Ectodermal cell (in vitro differentiated cells): ENCODE results near the gene LRP3. TPM values are rescaled to one million over a fixed set of nuclear protein-coding genes. Genes with fewer than 3 reads are reported as not detected.
"Not testable (repeated sequence)": the region's sequence is repeated elsewhere in the genome, so short reads cannot be mapped to it uniquely, and the experiment has no call there.

ENCODE experiments used
- H3K27ac ChIP-seq: 2 replicates; pipeline ENCODE4 v1.7.0; 2013; ENCODE audit warnings: mild to moderate bottlenecking, low read depth, low read length; ENCODE audit not compliant: insufficient read depth, poor library complexity, severe bottlenecking
- H3K27me3 ChIP-seq: 2 replicates; pipeline ENCODE4 v1.7.0; 2013; ENCODE audit warnings: mild to moderate bottlenecking, low read length; ENCODE audit not compliant: insufficient read depth, control insufficient read depth, poor library complexity, severe bottlenecking
- H3K36me3 ChIP-seq: one replicate; pipeline ENCODE4 v1.7.0; 2013; ENCODE audit warnings: low read length; ENCODE audit not compliant: control insufficient read depth, insufficient read depth
- H3K4me1 ChIP-seq: one replicate; pipeline ENCODE4 v1.7.0; 2013; ENCODE audit warnings: low read length; ENCODE audit not compliant: control insufficient read depth, insufficient read depth
- H3K4me3 ChIP-seq: 2 replicates; pipeline ENCODE4 v1.7.0; 2013; ENCODE audit warnings: low read depth, low read length, control low read depth; ENCODE audit not compliant: insufficient read depth
- H3K9me3 ChIP-seq: 2 replicates; pipeline ENCODE4 v1.7.0; 2013; ENCODE audit warnings: mild to moderate bottlenecking, low read length, moderate library complexity; ENCODE audit not compliant: control insufficient read depth
- WGBS, 2 experiments: methylation state at CpG; one replicate each; pipeline ENCODE4 v1.1.7; 2013; ENCODE audit warnings: missing lambda C conversion rate in 2 of 2; 5-methylcytosine and 5-hydroxymethylcytosine counted together
- polyA plus RNA-seq, 4 experiments: library from polyadenylated mRNA; stranded (reverse); fragments of 50-300 nt; gene quantifications; one replicate each; pipeline ENCODE4 v1.2.3, GENCODE V29; 2013

The LRP3 gene, protein sequence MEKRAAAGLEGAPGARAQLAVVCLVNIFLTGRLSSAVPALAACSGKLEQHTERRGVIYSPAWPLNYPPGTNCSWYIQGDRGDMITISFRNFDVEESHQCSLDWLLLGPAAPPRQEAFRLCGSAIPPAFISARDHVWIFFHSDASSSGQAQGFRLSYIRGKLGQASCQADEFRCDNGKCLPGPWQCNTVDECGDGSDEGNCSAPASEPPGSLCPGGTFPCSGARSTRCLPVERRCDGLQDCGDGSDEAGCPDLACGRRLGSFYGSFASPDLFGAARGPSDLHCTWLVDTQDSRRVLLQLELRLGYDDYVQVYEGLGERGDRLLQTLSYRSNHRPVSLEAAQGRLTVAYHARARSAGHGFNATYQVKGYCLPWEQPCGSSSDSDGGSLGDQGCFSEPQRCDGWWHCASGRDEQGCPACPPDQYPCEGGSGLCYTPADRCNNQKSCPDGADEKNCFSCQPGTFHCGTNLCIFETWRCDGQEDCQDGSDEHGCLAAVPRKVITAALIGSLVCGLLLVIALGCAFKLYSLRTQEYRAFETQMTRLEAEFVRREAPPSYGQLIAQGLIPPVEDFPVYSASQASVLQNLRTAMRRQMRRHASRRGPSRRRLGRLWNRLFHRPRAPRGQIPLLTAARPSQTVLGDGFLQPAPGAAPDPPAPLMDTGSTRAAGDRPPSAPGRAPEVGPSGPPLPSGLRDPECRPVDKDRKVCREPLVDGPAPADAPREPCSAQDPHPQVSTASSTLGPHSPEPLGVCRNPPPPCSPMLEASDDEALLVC
- 36.3 TPM for polyA plus RNA-seq (2013, experiment 1 of 4)
- 28.0 TPM for polyA plus RNA-seq (2013, experiment 2 of 4)
- polyA plus RNA-seq (2013, experiment 3 of 4), result 25.7 TPM
- 20.7 TPM for polyA plus RNA-seq (2013, experiment 4 of 4)

DNA sequence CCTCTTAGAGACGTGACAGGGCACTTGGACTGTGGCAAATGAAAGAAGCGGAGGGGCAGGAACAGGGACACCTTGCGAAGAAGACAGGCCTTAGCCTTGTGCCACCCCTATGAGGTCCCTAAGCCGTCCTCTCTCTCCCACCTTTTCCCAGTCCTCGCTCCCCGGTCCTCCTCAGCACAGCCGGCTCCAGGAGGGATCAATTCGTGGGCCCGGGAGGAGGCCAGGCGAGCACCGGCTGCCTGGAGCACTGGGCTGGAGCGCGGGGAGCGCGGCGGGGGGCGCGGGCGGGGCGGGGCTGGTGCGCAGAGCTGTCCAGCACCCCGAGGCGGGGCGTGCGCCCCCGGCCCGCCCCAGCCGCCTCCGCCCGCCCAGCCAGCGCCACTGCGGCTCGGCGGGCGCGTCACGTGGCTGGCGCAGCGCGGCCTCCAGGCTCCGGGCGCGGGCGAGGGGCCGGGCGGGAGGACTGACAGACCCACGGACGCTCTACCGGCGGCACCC, at the start of gene LRP3:
LRP3 (plus strand) TSS at position 466 of the 498 bp plus-strand sequence. CDS start 456 bp downstream, outside the sequence.
- H3K27ac ChIP-seq, result no peak within 1 kb of the TSS
- peak within 1 kb of the TSS; percentile 62 for H3K4me3 ChIP-seq
- H3K27me3 ChIP-seq, result peaks cover 25% of the 10 kb centered on the region
- no peaks in the 10 kb centered on the region for H3K4me1 ChIP-seq
- no peaks in the 10 kb centered on the region for H3K9me3 ChIP-seq
- 5% methylated on average over 50 of the region's 50 CpGs for WGBS, 2 experiments
- H3K36me3 ChIP-seq, result peaks cover 2% of the 10 kb centered on the region

DNA sequence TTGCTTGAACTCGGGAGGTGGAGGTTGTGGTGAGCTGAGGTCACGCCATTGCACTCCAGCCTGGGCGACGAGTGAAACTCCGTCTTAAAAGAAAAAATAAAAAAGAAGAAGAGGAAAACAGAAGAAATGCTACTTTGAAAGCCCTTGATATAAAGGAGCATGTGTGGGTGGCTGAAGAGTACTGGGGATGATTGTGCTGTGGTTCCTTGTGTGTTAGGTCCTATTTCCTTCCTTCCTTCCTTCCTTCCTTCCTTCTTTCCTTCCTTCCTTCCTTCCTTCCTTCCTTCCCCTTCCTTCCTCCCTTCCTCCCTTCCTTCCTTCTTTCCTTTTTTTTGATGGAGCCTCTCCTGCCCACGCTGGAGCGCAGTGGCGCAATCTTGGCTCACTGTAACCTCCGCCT, 47.9 kb upstream of the LRP3 start:
- no peaks in the 10 kb centered on the region for H3K36me3 ChIP-seq
- no peaks in the 10 kb centered on the region for H3K9me3 ChIP-seq
- no peaks in the 10 kb centered on the region for H3K4me1 ChIP-seq
- 90 to 96% methylated on average over 9 of the region's 9 CpGs for WGBS, 2 experiments
- H3K27ac ChIP-seq, result no peak overlapping the region
- no peak overlapping the region for H3K4me3 ChIP-seq
- no peaks in the 10 kb centered on the region for H3K27me3 ChIP-seq

DNA sequence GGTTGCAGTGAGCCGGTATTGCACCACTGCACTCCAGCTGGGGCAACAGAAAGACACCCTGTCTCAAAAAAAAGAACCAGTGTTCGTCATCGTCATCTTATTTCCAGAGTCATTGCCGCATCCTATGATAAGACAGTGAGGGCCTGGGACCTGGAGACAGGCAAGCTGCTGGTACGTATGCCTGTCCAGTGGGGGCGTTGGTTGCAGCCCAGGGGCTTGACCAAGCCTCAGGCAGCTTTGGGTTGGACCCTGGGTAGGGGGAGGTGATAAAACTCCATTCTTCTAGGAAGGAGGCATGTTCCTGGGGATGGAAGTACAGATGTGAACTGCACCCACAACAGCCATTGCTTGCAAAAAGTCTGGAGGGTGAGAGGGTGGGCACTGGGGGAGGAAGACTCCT, 46.6 kb upstream of the LRP3 start:
- no peaks in the 10 kb centered on the region for H3K36me3 ChIP-seq
- WGBS, 2 experiments, result 89 to 91% methylated on average over 6 of the region's 6 CpGs

DNA sequence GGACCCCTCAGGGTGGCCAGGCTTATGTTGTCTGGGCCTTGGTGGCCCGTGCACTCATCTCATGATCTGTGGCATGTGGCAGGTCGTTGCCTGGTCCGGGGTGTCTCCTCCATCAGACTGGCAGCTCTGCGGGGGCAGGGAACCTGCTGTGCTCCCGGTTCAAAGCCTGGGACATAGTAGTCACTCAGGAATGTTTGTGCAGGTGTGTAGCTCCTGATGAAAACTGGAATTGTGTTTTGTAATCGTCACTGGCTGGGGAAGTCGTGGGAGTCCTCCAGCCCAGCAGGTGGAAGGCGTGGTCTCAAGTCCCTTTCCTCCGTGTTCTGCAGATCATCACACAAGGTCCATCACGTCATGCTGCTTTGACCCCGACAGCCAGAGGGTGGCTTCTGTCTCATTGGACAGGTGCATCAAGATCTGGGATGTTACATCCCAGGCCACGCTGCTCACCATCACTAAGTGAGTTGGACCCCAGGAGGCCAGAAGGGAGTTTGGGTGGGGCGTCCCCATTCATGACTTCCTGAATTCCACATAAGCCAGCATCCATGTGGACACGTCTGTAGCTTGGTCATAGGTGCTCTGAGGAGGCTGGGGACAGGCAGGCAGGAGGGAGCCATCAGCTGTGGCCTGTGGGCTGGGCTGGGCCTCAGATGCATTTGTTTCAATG, 43.1 kb upstream of the LRP3 start:
- H3K27ac ChIP-seq, result no peak overlapping the region
- 86 to 88% methylated on average over 14 of the region's 14 CpGs for WGBS, 2 experiments
- H3K9me3 ChIP-seq, result no peaks in the 10 kb centered on the region
- no peak overlapping the region for H3K4me3 ChIP-seq
- no peaks in the 10 kb centered on the region for H3K4me1 ChIP-seq
- H3K36me3 ChIP-seq, result no peaks in the 10 kb centered on the region
- no peaks in the 10 kb centered on the region for H3K27me3 ChIP-seq

More for the DNA sequence above, 46.6 kb upstream of the LRP3 start:
- H3K27ac ChIP-seq, result no peak overlapping the region
- no peaks in the 10 kb centered on the region for H3K9me3 ChIP-seq
- no peak overlapping the region for H3K4me3 ChIP-seq
- H3K4me1 ChIP-seq, result no peaks in the 10 kb centered on the region
- no peaks in the 10 kb centered on the region for H3K27me3 ChIP-seq

DNA sequence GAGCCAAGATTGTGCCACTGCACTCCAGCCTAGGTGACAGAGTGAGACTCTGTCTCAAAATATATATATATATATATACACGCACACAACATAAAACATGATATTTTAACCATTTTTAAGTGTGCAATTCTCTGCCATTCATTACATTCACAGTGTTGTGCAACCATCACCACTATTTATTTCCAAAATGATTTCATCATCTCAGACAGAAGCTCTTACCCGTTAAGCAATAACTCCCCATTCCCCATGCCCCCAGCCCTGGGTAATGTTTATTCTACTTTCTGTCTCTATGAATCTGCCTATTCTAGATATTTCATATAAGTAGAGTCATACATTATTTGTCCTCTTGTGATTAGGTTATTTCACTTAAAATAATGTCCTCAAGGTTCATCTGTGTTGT, 42.0 kb upstream of the LRP3 start:
- Histone ChIP-seq H3K4me1 (no peaks in the 10 kb centered on the region), H3K27me3 (no peaks in the 10 kb centered on the region), H3K27ac (no peak overlapping the region), H3K4me3 (no peak overlapping the region), H3K9me3 (no peaks in the 10 kb centered on the region), H3K36me3 (no peaks in the 10 kb centered on the region)
- WGBS, 2 experiments, result 90 to 97% methylated on average over 2 of the region's 2 CpGs

DNA sequence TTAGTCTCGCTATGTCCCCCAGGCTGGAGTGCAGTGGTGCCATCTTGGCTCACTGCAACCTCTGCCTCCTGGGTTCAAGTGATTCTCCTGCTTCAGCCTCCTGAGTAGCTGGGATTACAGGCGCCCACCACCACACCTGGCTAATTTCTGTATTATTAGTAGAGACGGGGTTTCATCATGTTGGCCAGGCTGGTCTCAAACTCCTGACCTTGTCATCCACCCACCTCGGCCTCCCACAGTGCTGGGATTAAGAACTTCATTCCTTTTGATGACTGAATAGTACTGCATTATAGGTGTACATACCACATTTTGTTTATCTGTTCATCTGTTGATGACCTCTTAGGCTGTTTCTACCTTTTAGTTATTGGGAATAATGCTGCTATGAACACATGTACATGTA, 41.5 kb upstream of the LRP3 start:
- 92 to 95% methylated on average over 4 of the region's 4 CpGs for WGBS, 2 experiments

DNA sequence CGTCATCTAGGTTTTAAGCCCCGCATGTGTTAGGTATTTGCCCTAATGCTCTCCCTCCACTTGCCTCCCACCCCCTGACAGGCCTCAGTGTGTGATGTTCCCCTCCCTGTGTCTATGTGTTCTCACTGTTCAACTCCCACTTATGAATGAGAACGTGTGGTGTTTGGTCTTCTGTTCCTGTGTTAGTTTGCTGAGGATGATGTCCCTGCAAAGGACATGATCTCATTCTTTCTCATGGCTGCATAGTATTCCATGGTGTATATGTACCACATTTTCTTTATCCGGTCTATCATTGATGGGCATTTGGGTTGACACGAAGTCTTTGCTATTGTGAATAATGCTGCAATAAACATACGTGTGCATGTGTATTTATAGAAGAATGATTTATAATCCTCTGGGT, 39.8 kb upstream of the LRP3 start:
- 89 to 90% methylated on average over 6 of the region's 6 CpGs for WGBS, 2 experiments
- H3K27me3 ChIP-seq, H3K9me3 ChIP-seq, H3K36me3 ChIP-seq, H3K27ac ChIP-seq, H3K4me1 ChIP-seq, H3K4me3 ChIP-seq: not testable (repeated sequence)

More for the DNA sequence above, 41.5 kb upstream of the LRP3 start:
- H3K4me1 ChIP-seq, H3K9me3 ChIP-seq, H3K27me3 ChIP-seq, H3K27ac ChIP-seq, H3K4me3 ChIP-seq, H3K36me3 ChIP-seq: not testable (repeated sequence)

DNA sequence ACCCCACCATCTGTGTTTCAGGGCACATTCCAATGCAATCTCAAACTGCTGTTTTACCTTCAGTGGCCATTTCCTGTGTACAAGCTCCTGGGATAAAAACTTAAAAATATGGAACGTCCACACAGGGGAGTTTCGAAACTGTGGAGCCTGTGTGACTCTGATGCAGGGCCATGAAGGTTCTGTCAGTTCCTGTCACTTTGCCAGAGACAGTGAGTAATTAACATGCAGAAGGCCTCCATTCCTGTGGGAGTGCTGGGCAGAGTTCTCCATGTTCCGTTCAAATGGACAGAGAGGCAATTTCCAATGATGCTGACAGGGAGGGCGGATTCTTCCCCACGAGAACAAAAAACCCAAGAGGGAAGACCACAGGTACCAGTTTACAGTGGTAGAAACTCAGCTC, 37.8 kb upstream of the LRP3 start:
- WGBS, 2 experiments, result 93 to 94% methylated on average over 5 of the region's 5 CpGs
- no peaks in the 10 kb centered on the region for H3K27me3 ChIP-seq
- no peaks in the 10 kb centered on the region for H3K9me3 ChIP-seq
- H3K36me3 ChIP-seq, result no peaks in the 10 kb centered on the region
- H3K27ac ChIP-seq, result no peak overlapping the region
- no peak overlapping the region for H3K4me3 ChIP-seq
- no peaks in the 10 kb centered on the region for H3K4me1 ChIP-seq

DNA sequence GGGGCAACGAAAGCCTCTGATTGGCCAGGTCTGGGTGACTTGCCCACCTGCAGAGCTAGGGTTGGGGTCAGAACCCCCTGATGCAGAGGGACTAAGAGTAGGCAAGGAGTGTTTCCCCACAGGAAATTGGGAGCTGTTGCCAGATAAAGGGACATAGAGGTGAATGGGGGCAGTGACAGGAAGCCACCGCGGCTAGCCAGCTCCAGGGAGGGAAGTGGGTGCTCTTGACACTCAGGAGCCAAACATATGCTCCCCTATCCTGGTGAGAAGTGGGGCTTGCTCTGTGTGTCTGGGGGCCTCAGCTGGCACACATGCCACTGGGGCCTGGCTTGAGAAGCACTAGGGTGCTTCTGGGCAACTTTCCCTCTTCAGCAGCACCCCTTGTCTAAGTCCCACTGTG, 36.2 kb upstream of the LRP3 start:
- no peak overlapping the region for H3K27ac ChIP-seq
- no peaks in the 10 kb centered on the region for H3K9me3 ChIP-seq
- no peaks in the 10 kb centered on the region for H3K27me3 ChIP-seq
- no peaks in the 10 kb centered on the region for H3K36me3 ChIP-seq
- 90 to 91% methylated on average over 3 of the region's 3 CpGs for WGBS, 2 experiments
- no peaks in the 10 kb centered on the region for H3K4me1 ChIP-seq
- H3K4me3 ChIP-seq, result no peak overlapping the region

DNA sequence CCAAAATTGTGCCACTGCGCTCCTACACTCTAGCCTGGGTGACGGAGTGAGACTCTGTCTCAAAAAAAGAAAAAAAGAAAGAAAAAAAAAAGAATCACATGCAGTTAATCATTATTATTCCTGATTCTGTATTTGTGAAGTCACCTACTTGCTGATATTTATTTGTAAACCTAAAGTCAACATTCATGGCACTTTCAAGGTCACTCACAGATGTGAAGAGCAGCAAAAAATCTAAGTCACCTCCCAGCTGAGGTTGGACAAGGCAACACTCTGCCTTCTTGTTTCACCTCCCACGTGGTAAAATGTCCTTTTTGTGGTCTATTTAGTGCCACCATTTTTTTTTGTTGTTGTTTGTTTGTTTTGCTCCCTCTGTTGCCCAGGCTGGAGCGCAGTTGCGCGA, 35.8 kb upstream of the LRP3 start:
- Histone ChIP-seq H3K4me1 (no peaks in the 10 kb centered on the region), H3K27ac (no peak overlapping the region), H3K9me3 (no peaks in the 10 kb centered on the region), H3K36me3 (no peaks in the 10 kb centered on the region), H3K27me3 (no peaks in the 10 kb centered on the region), H3K4me3 (no peak overlapping the region)
- WGBS, 2 experiments, result 93% methylated on average over 6 of the region's 6 CpGs
